GM12878 (cell line): ENCODE data around the gene AGAP3. TPM values are rescaled to one million over a fixed set of nuclear protein-coding genes. Genes with fewer than 3 reads are reported as not detected.

Experiments used
- ATAC-seq: fragments of 200-7000 bp; cut with Tn5 transposase; 3 replicates; pipeline ENCODE4 v1.9.1; 2020; ENCODE audit warnings: mild to moderate bottlenecking, moderate library complexity
- BruUV-seq: library from RNA; stranded (reverse); fragments of 400-500 nt; replicated peaks from 2 replicates; lab custom pipeline; 2021; lab: Mats Ljungman, UMichigan
- CTCF ChIA-PET: fragments of 300-600 bp; sonication (Branson Sonifier 250); formaldehyde crosslinking; extraction: SDS; loops from one replicate; lab custom pipeline; 2021; ENCODE audit warnings: inconsistent platforms; lab: Yijun Ruan, JAX
- POLR2A ChIA-PET: fragments of 350-600 bp; formaldehyde crosslinking; extraction: SDS; loops from one replicate; lab custom pipeline; 2021; ENCODE audit warnings: inconsistent platforms; lab: Charles Lee
- RAD21 ChIA-PET: fragments of 300-600 bp; sonication (Branson Sonifier 250); formaldehyde crosslinking; loops from one replicate; lab custom pipeline; 2023; ENCODE audit warnings: antibody characterized with exemption; ENCODE audit not compliant: unreplicated experiment; lab: Charles Lee
- SMC1A ChIA-PET: fragments of 300-600 bp; sonication (Branson Sonifier 250); formaldehyde crosslinking; loops from one replicate; lab custom pipeline; 2023; ENCODE audit not compliant: unreplicated experiment, uncharacterized antibody; lab: Charles Lee
- DNase-seq: peaks from one replicate; pipeline ENCODE4 v3.0.0-alpha.2; 2011; ENCODE audit warnings: low read depth, low spot score
- FAIRE-seq: peaks from 3 replicates; lab custom pipeline; 2011; peaks lifted over from hg19 to GRCh38; lab: Jason Lieb, UNC
- H2AFZ ChIP-seq: 2 replicates; pipeline ENCODE4 v1.6.0; 2011; ENCODE audit warnings: low read depth, low read length, control low read depth; ENCODE audit not compliant: control insufficient read depth
- H3K27ac ChIP-seq: 2 replicates; pipeline ENCODE4 v1.5.1; 2011; ENCODE audit warnings: control low read depth; ENCODE audit not compliant: control insufficient read depth, insufficient read depth
- H3K27me3 ChIP-seq, 2 experiments: replicated peaks in 1 of 2; 2 replicates each; pipeline versions ENCODE4 v1.6.0 to v1.6.1; 2011; ENCODE audit warnings: low read length in 1 of 2; ENCODE audit not compliant: control insufficient read depth in 2 of 2, insufficient read depth in 2 of 2
- H3K36me3 ChIP-seq, 2 experiments: 2 replicates each; pipeline ENCODE4 v1.5.1; 2011; ENCODE audit warnings: low read length in 1 of 2; ENCODE audit not compliant: control insufficient read depth in 2 of 2, insufficient read depth in 2 of 2
- H3K4me1 ChIP-seq: 2 replicates; pipeline ENCODE4 v1.6.1; 2011; ENCODE audit warnings: mild to moderate bottlenecking, low read length, moderate library complexity, mixed read lengths; ENCODE audit not compliant: control insufficient read depth, insufficient read depth
- H3K4me2 ChIP-seq: 2 replicates; pipeline ENCODE4 v1.6.0; 2011; ENCODE audit warnings: control low read depth; ENCODE audit not compliant: control insufficient read depth, insufficient read depth
- H3K4me3 ChIP-seq: fragments of 200-600 bp; sonication (generic); 2 replicates; pipeline ENCODE4 v1.5.1; 2016
- H3K79me2 ChIP-seq: 2 replicates; pipeline ENCODE4 v1.6.0; 2011; ENCODE audit warnings: low read length; ENCODE audit not compliant: control insufficient read depth, insufficient read depth
- H3K9ac ChIP-seq: 2 replicates; pipeline ENCODE4 v1.8.0; 2011; ENCODE audit warnings: low read length, control low read depth, mixed read lengths; ENCODE audit not compliant: control insufficient read depth, insufficient read depth
- H3K9me3 ChIP-seq: replicated peaks from 3 replicates; pipeline ENCODE4 v1.5.1; 2011; ENCODE audit warnings: mild to moderate bottlenecking, low read length; ENCODE audit not compliant: control insufficient read depth, insufficient read depth
- H4K20me1 ChIP-seq: 2 replicates; pipeline ENCODE4 v1.6.0; 2011; ENCODE audit not compliant: control insufficient read depth, insufficient read depth
- BMI1 ChIP-seq: fragments of 450-650 bp; IDR thresholded peaks from 2 replicates; pipeline ENCODE4 v1.6.1; 2016; ENCODE audit warnings: mild to moderate bottlenecking, moderate library complexity, borderline replicate concordance
- EED ChIP-seq: sonication (generic); IDR thresholded peaks from 2 replicates; pipeline ENCODE4 v1.6.1; 2016; ENCODE audit warnings: antibody characterized with exemption, low read depth
- GABPA ChIP-seq: IDR thresholded peaks from 2 replicates; pipeline ENCODE4 v1.6.1; 2014; ENCODE audit warnings: antibody characterized with exemption, low read depth, mild to moderate bottlenecking, inconsistent platforms
- IRF4 ChIP-seq: IDR thresholded peaks from 2 replicates; pipeline ENCODE4 v1.6.1; 2011; ENCODE audit warnings: low read depth, low read length
- KDM1A ChIP-seq: fragments of 200-600 bp; sonication (generic); IDR thresholded peaks from 2 replicates; pipeline ENCODE4 v1.6.1; 2016; ENCODE audit warnings: borderline replicate concordance
- MEF2B ChIP-seq: fragments of 450-650 bp; IDR thresholded peaks from 2 replicates; pipeline ENCODE4 v1.6.1; 2018; ENCODE audit warnings: mild to moderate bottlenecking, moderate library complexity; ENCODE audit not compliant: partially characterized antibody, poor library complexity, severe bottlenecking
- MXI1 ChIP-seq: fragments of 150-350 bp; IDR thresholded peaks from 2 replicates; pipeline ENCODE4 v1.6.1; 2011; ENCODE audit warnings: low read depth, mild to moderate bottlenecking, inconsistent platforms, low read length, improper control_type of control experiment
- NKRF ChIP-seq: fragments of 450-650 bp; conservative IDR thresholded peaks from 2 replicates; pipeline ENCODE4 v1.6.1; 2017; ENCODE audit warnings: mild to moderate bottlenecking, moderate library complexity
- RB1 ChIP-seq: fragments of 450-650 bp; formaldehyde crosslinking; IDR thresholded peaks from 2 replicates; pipeline ENCODE4 v1.6.1; 2017; ENCODE audit warnings: mild to moderate bottlenecking, borderline replicate concordance
- RELB ChIP-seq: fragments of 450-650 bp; IDR thresholded peaks from 2 replicates; pipeline ENCODE4 v1.6.1; 2017; ENCODE audit warnings: low read depth, mild to moderate bottlenecking, moderate library complexity
- SP1 ChIP-seq: IDR thresholded peaks from one replicate; pipeline ENCODE4 v1.6.1; 2011; ENCODE audit warnings: low read depth, low read length
- SPI1 ChIP-seq: IDR thresholded peaks from 2 replicates; pipeline ENCODE4 v1.6.1; 2011; ENCODE audit warnings: low read depth, mild to moderate bottlenecking, low read length, moderate library complexity, borderline replicate concordance; ENCODE audit not compliant: insufficient read depth
- STAT1 ChIP-seq: fragments of 450-650 bp; conservative IDR thresholded peaks from 2 replicates; pipeline ENCODE4 v1.6.1; 2014; ENCODE audit warnings: antibody characterized with exemption, mild to moderate bottlenecking
- WGBS: methylation state at CpG from one replicate; pipeline ENCODE4 v1.1.6; 2016; ENCODE audit warnings: low lambda C conversion rate; ENCODE audit not compliant: insufficient replicate concordance, insufficient coverage; ENCODE audit errors: missing lambda C conversion rate; 5-methylcytosine and 5-hydroxymethylcytosine counted together
- in situ Hi-C: fragments of 300-500 bp; cut with MboI; formaldehyde crosslinking; loops from 9 replicates; pipeline ENCODE4 v1.14.3; 2018; ENCODE audit warnings: mixed read lengths
- intact Hi-C: fragments of 100-400 bp; cut with micrococcal nuclease; formaldehyde crosslinking; loops from one replicate; pipeline ENCODE4 v1.14.2; 2022; ENCODE audit not compliant: unreplicated experiment
- polyA plus RNA-seq, 11 experiments: library from polyadenylated mRNA; depleted of rRNA in 4 of 11; unstranded in 6 of 11; stranded (reverse) in 5 of 11; fragments of >200 nt; fragmentation: Nextera tagmentation in 4 of 11; fragmentation: Illumina TruSeq in 1 of 11; extraction: Ambion mirVana in 4 of 11; extraction: Trizol in 1 of 11; gene quantifications; 1 replicate in 1 of 11; 2 replicates in 10 of 11; pipeline versions ENCODE4 v1.2.1 to v1.2.3, GENCODE V29; 2011 to 2016; ENCODE audit warnings: inconsistent platforms in 2 of 11, missing spikeins in 2 of 11, low read depth in 1 of 11
- total RNA-seq, 4 experiments: library from RNA; depleted of rRNA in 3 of 4; stranded (reverse); fragments of >200 nt in 3 of 4; fragmentation: Illumina TruSeq in 1 of 4; extraction: Trizol in 1 of 4; gene quantifications; 2 replicates each; pipeline versions ENCODE4 v1.2.1 to v1.2.3, GENCODE V29; 2013 to 2021

Gene AGAP3
- total and polyA plus RNA-seq, 10 of the 15 experiments (the other 5 are each of a cell fraction or from before 2014, with no cell fraction given): 1.8 to 68.1 (median 15.7) TPM

- Histone ChIP-seq H3K27me3 (peaks cover 0 to 2% of the 10 kb centered on the region in 2 experiments; a peak in 1 of 4 replicates), H4K20me1 (no peaks in the 10 kb centered on the region), H2AFZ (no peak overlapping the region), H3K79me2 (no peaks in the 10 kb centered on the region), H3K9me3 (no peaks in the 10 kb centered on the region), H3K9ac (no peak overlapping the region), H3K27ac (no peak overlapping the region), H3K36me3 (peaks cover 0 to 1% of the 10 kb centered on the region in 2 experiments; a peak in 1 of 4 replicates), H3K4me2 (no peak overlapping the region), H3K4me3 (no peak overlapping the region), H3K4me1 (no peaks in the 10 kb centered on the region)
- RAD21 ChIA-PET: no interaction called here
- in situ Hi-C loops (no loop called here), intact Hi-C loops (no loop called here)
- CTCF ChIA-PET: interaction anchor here (0.8 to 1.8 kb wide), 5 partner anchors 24 to 130 kb away, joined by 3 to 8 read pairs (median 3); no protein-coding TSS in a partner anchor
- FAIRE-seq (no peak), DNase-seq (no peak), ATAC-seq (peak; percentile 39; the same call in 2 of the 3 replicates)
- POLR2A ChIA-PET: no interaction called here
- 62% methylated on average over 22 of the region's 22 CpGs for WGBS
- no TSS peak for BruUV-seq
- SMC1A ChIA-PET: no interaction called here
- no peak for TF ChIP-seq RB1
- no peak for TF ChIP-seq MEF2B
- no peak for TF ChIP-seq EED
- no peak for TF ChIP-seq GABPA
- TF ChIP-seq RELB: no peak
- TF ChIP-seq BMI1: no peak
- no peak for TF ChIP-seq SP1
- TF ChIP-seq IRF4: no peak
- no peak for TF ChIP-seq MXI1
- no peak for TF ChIP-seq NKRF
- no peak for TF ChIP-seq SPI1
- TF ChIP-seq KDM1A: no peak
- no peak for TF ChIP-seq STAT1
Observed at GRCh38 chr7:151148319-151149259, 62.3 kb downstream of the AGAP3 start.
